H1 (cell line): ENCODE measurements around the gene OVCA2. TPM values are rescaled to one million over a fixed set of nuclear protein-coding genes. Genes with fewer than 3 reads are reported as not detected.

Experiments used
- CTCF ChIA-PET: fragments of 300-600 bp; sonication (Branson Sonifier 250); formaldehyde crosslinking; loops from one replicate; lab custom pipeline; 2021; ENCODE audit not compliant: partially characterized antibody; lab: Charles Lee
- POLR2A ChIA-PET: fragments of 300-600 bp; sonication (Branson Sonifier 250); formaldehyde crosslinking; loops from one replicate; lab custom pipeline; 2021; ENCODE audit warnings: inconsistent platforms; ENCODE audit not compliant: partially characterized antibody; lab: Charles Lee
- DNase-seq, 2 experiments: peaks; one replicate each; pipeline versions ENCODE4 v3.0.0 to v3.0.0-alpha.2; 2010 to 2022; ENCODE audit warnings: low spot score in 2 of 2, low read depth in 1 of 2, mixed read lengths in 1 of 2
- FAIRE-seq: peaks from 2 replicates; lab custom pipeline; 2011; peaks lifted over from hg19 to GRCh38; lab: Jason Lieb, UNC
- H2AFZ ChIP-seq: 2 replicates; pipeline ENCODE4 v1.8.1; 2012; ENCODE audit warnings: low read length, inconsistent platforms
- H2AK5ac ChIP-seq: 2 replicates; pipeline ENCODE4 v1.6.1; 2013; ENCODE audit warnings: low read depth, low read length
- H2BK120ac ChIP-seq: replicated peaks from 2 replicates; pipeline ENCODE3; 2013; ENCODE audit warnings: low read depth, low read length, inconsistent platforms
- H2BK12ac ChIP-seq: 2 replicates; pipeline ENCODE4 v1.6.1; 2013; ENCODE audit warnings: low read depth, low read length
- H2BK15ac ChIP-seq: 2 replicates; pipeline ENCODE4 v1.6.1; 2013; ENCODE audit warnings: low read length
- H2BK20ac ChIP-seq: 2 replicates; pipeline ENCODE4 v1.6.1; 2013; ENCODE audit warnings: low read length
- H2BK5ac ChIP-seq: 2 replicates; pipeline ENCODE4 v1.6.1; 2013; ENCODE audit warnings: low read depth, low read length
- H3K14ac ChIP-seq: 2 replicates; pipeline ENCODE4 v1.6.1; 2013; ENCODE audit warnings: inconsistent platforms; ENCODE audit not compliant: insufficient read length
- H3K18ac ChIP-seq: 2 replicates; pipeline ENCODE4 v1.6.1; 2013; ENCODE audit warnings: low read length; ENCODE audit errors: extremely low read depth
- H3K23ac ChIP-seq: 2 replicates; pipeline ENCODE4 v1.6.1; 2013; ENCODE audit warnings: inconsistent platforms; ENCODE audit not compliant: insufficient read length
- H3K23me2 ChIP-seq: 2 replicates; pipeline ENCODE4 v1.6.1; 2013; ENCODE audit warnings: low read depth, low read length
- H3K27ac ChIP-seq: 2 replicates; pipeline ENCODE4 v1.6.1; 2011; ENCODE audit warnings: low read depth, low read length, inconsistent platforms
- H3K27me3 ChIP-seq, 4 experiments: replicated peaks in 1 of 4; 1 replicate in 1 of 4; 2 replicates in 3 of 4; pipeline versions ENCODE4 v1.6.1 to v1.8.1; 2011 to 2013; ENCODE audit warnings: low read length in 3 of 4, mild to moderate bottlenecking in 3 of 4, inconsistent platforms in 2 of 4, mixed read lengths in 2 of 4, moderate library complexity in 1 of 4; ENCODE audit not compliant: control insufficient read depth in 3 of 4, insufficient read depth in 3 of 4; ENCODE audit errors: extremely low read depth in 1 of 4
- H3K36me3 ChIP-seq, 4 experiments: 2 replicates each; pipeline versions ENCODE4 v1.6.1 to v1.8.1; 2011 to 2013; ENCODE audit warnings: mild to moderate bottlenecking in 4 of 4, low read length in 3 of 4, moderate library complexity in 2 of 4, control low read depth in 1 of 4, inconsistent platforms in 1 of 4; ENCODE audit not compliant: insufficient read depth in 4 of 4, control insufficient read depth in 2 of 4
- H3K4ac ChIP-seq: replicated peaks from 2 replicates; pipeline ENCODE3; 2013; ENCODE audit warnings: low read length, low read depth, mixed read lengths, inconsistent platforms; ENCODE audit not compliant: insufficient read length
- H3K4me1 ChIP-seq, 4 experiments: replicated peaks in 1 of 4; 1 replicate in 1 of 4; 2 replicates in 3 of 4; pipeline versions ENCODE4 v1.6.1 to v1.8.1; 2011 to 2013; ENCODE audit warnings: low read length in 3 of 4, inconsistent platforms in 2 of 4, mixed read lengths in 1 of 4; ENCODE audit not compliant: insufficient read depth in 4 of 4, control insufficient read depth in 3 of 4
- H3K4me2 ChIP-seq, 2 experiments: 2 replicates each; pipeline versions ENCODE4 v1.6.1 to v1.8.1; 2011 to 2013; ENCODE audit warnings: low read depth in 2 of 2, low read length in 2 of 2, control low read depth in 1 of 2, inconsistent platforms in 1 of 2, mild to moderate bottlenecking in 1 of 2; ENCODE audit not compliant: insufficient read depth in 1 of 2
- H3K4me3 ChIP-seq, 4 experiments: fragments of 200-600, 300-600 bp in 1 of 4; sonication (generic), shearing (Covaris generic), sonication (Bioruptor Twin) in 1 of 4; 2 replicates each; pipeline versions ENCODE4 v1.5.1 to v1.8.1; 2011 to 2016; ENCODE audit warnings: low read length in 4 of 4, low read depth in 3 of 4, control low read depth in 2 of 4, inconsistent platforms in 2 of 4, mild to moderate bottlenecking in 2 of 4, mixed read lengths in 1 of 4, moderate library complexity in 1 of 4; ENCODE audit not compliant: insufficient read depth in 2 of 4; ENCODE audit errors: extremely low read depth in 1 of 4
- H3K56ac ChIP-seq: replicated peaks from 2 replicates; pipeline ENCODE3; 2013; ENCODE audit warnings: low read depth, mild to moderate bottlenecking, mixed read lengths, low read length, inconsistent platforms; ENCODE audit not compliant: insufficient read length
- H3K79me1 ChIP-seq: 2 replicates; pipeline ENCODE4 v1.6.1; 2013; ENCODE audit warnings: low read depth, low read length, control low read depth
- H3K79me2 ChIP-seq, 2 experiments: 2 replicates each; pipeline versions ENCODE4 v1.6.1 to v1.8.1; 2012 to 2013; ENCODE audit warnings: low read length in 2 of 2, mild to moderate bottlenecking in 2 of 2, inconsistent platforms in 1 of 2; ENCODE audit not compliant: insufficient read depth in 2 of 2, control insufficient read depth in 1 of 2
- H3K9ac ChIP-seq, 4 experiments: replicated peaks in 1 of 4; 1 replicate in 1 of 4; 2 replicates in 3 of 4; pipeline versions ENCODE4 v1.6.1 to v1.8.1; 2011 to 2013; ENCODE audit warnings: low read depth in 3 of 4, low read length in 3 of 4, control low read depth in 2 of 4, mild to moderate bottlenecking in 2 of 4, moderate library complexity in 2 of 4, inconsistent platforms in 1 of 4; ENCODE audit errors: extremely low read depth in 1 of 4
- H3K9me3 ChIP-seq, 2 experiments: 2 replicates each; pipeline versions ENCODE4 v1.6.1 to v1.8.1; 2012 to 2013; ENCODE audit warnings: mild to moderate bottlenecking in 2 of 2, moderate library complexity in 2 of 2, control low read depth in 1 of 2, inconsistent platforms in 1 of 2, low read depth in 1 of 2, low read length in 1 of 2, mixed read lengths in 1 of 2; ENCODE audit not compliant: insufficient read depth in 2 of 2
- H4K20me1 ChIP-seq, 2 experiments: replicated peaks in 1 of 2; 2 replicates each; pipeline versions ENCODE3 to v1.8.1; 2011 to 2013; ENCODE audit warnings: inconsistent platforms in 2 of 2, low read length in 2 of 2, mild to moderate bottlenecking in 1 of 2; ENCODE audit not compliant: insufficient read depth in 2 of 2, control insufficient read depth in 1 of 2
- H4K5ac ChIP-seq: 2 replicates; pipeline ENCODE4 v1.6.1; 2013; ENCODE audit warnings: low read length, low read depth, mixed read lengths, inconsistent platforms; ENCODE audit not compliant: insufficient read length
- H4K8ac ChIP-seq: 2 replicates; pipeline ENCODE4 v1.8.0; 2013; ENCODE audit warnings: mild to moderate bottlenecking, moderate library complexity, low read length, inconsistent platforms; ENCODE audit not compliant: insufficient read depth; ENCODE audit errors: extremely low read depth
- H4K91ac ChIP-seq: replicated peaks from 2 replicates; pipeline ENCODE3; 2013; ENCODE audit warnings: low read length, mixed read lengths, inconsistent platforms; ENCODE audit not compliant: insufficient read length
- EZH2 ChIP-seq: fragments of 200-600 bp; sonication (generic); IDR thresholded peaks from 2 replicates; pipeline ENCODE4 v1.7.1; 2012; ENCODE audit warnings: low read depth, mild to moderate bottlenecking, moderate library complexity, low read length, inconsistent platforms; ENCODE audit not compliant: severe bottlenecking
- KDM1A ChIP-seq: fragments of 200-600, 300-600 bp; sonication (generic); IDR thresholded peaks from 2 replicates; pipeline ENCODE4 v1.7.1; 2016; ENCODE audit warnings: mild to moderate bottlenecking, low read length, borderline replicate concordance
- WGBS, 2 experiments: shearing (Covaris generic) in 1 of 2; methylation state at CpG; one replicate each; pipeline versions ENCODE4 v1.1.6 to v1.1.7; 2013 to 2015; ENCODE audit warnings: low lambda C conversion rate in 2 of 2, mixed read lengths in 2 of 2, inconsistent platforms in 1 of 2, low coverage in 1 of 2, missing lambda C conversion rate in 1 of 2; ENCODE audit not compliant: insufficient replicate concordance in 2 of 2, insufficient coverage in 1 of 2, insufficient read length in 1 of 2; ENCODE audit errors: extremely low coverage in 1 of 2, missing lambda C conversion rate in 1 of 2; 5-methylcytosine and 5-hydroxymethylcytosine counted together
- polyA plus RNA-seq, 7 experiments: library from polyadenylated mRNA; depleted of rRNA in 3 of 7; stranded (reverse) in 5 of 7; unstranded in 2 of 7; fragments of >200 nt in 5 of 7; fragments of 200-250 nt in 2 of 7; gene quantifications; 1 replicate in 5 of 7; 2 replicates in 1 of 7; 4 replicates in 1 of 7; pipeline versions ENCODE4 v1.2.1 to v1.2.3, GENCODE V29; 2011 to 2013; ENCODE audit warnings: missing spikeins in 2 of 7, mixed read lengths in 2 of 7
- total RNA-seq: library from RNA; stranded (reverse); fragmentation: NEBNext Ultra II Directional; extraction: Animal tissue kit (Norgen Biotek cat#: 25700); gene quantifications from 2 replicates; pipeline ENCODE4 v1.2.1, GENCODE V29; 2021

Gene OVCA2
- total and polyA plus RNA-seq, 2 of the 8 experiments (the other 6 are each of a cell fraction or from before 2014, with no cell fraction given): 15.3 to 37.0 TPM

GRCh38 chr17:2059547-2060384 lies 17.9 kb downstream of the OVCA2 start:
- Histone ChIP-seq H3K9me3 (peaks cover 0 to 7% of the 10 kb centered on the region in 2 experiments; a peak in 1 of 4 replicates), H3K27ac (no peak overlapping the region), H2BK15ac (no peak overlapping the region), H2BK20ac (no peak overlapping the region), H2BK12ac (no peak overlapping the region), H2BK5ac (no peak overlapping the region), H3K14ac (no peak overlapping the region), H3K23ac (no peak overlapping the region), H3K4ac (no peak overlapping the region), H3K4me1 (peaks cover 0 to 27% (median 13%) of the 10 kb centered on the region in 4 experiments; a peak in 6 of 7 replicates), H4K20me1 (peaks cover 12 to 16% of the 10 kb centered on the region in 2 experiments), H3K4me3 (peak overlapping the region in 2 of 4 experiments; percentile 9 to 54; a peak in 2 of 8 replicates), H2AFZ (no peak overlapping the region), H4K91ac (no peak overlapping the region), H3K18ac (no peak overlapping the region), H4K8ac (no peak overlapping the region; the same call in 1 of the 2 replicates), H2BK120ac (no peak overlapping the region), H3K56ac (no peak overlapping the region), H3K23me2 (peaks cover 2% of the 10 kb centered on the region; the same call in 1 of the 2 replicates), H2AK5ac (peak overlapping the region; percentile 13; the same call in 1 of the 2 replicates), H4K5ac (no peak overlapping the region), H3K4me2 (peak overlapping the region; percentile 12 to 62), H3K79me1 (no peaks in the 10 kb centered on the region), H3K79me2 (no peaks in the 10 kb centered on the region), H3K27me3 (peaks cover 42 to 65% (median 58%) of the 10 kb centered on the region in 4 experiments), H3K9ac (no peak overlapping the region), H3K36me3 (peaks cover 0 to 14% (median 0%) of the 10 kb centered on the region in 4 experiments; a peak in 1 of 8 replicates)
- DNase-seq (no peak), FAIRE-seq (no peak)
- CTCF ChIA-PET: interaction anchor here (0.5 to 9.3 kb wide), 19 partner anchors 11 to 205 kb away, joined by 3 to 122 read pairs (median 5); no protein-coding TSS in a partner anchor
- WGBS, 2 experiments: 73% methylated on average over 21 of the region's 21 CpGs; no CpG with 5 or more reads in 1 of the 2 experiments
- POLR2A ChIA-PET: interaction anchor here (0.6 to 2.0 kb wide), 3 partner anchors 13 to 268 kb away, joined by 3 to 8 read pairs (median 4); no protein-coding TSS in a partner anchor
- TF ChIP-seq EZH2: peak; percentile 2
- TF ChIP-seq KDM1A: no peak
